GM23248 (cell line): ENCODE measurements around the gene PRR15.

Experiments
- EZH2 ChIP-seq: fragments of 200-600 bp; sonication (generic); IDR thresholded peaks from 2 replicates; pipeline ENCODE4 v1.6.1; 2018; ENCODE audit warnings: antibody characterized with exemption, mild to moderate bottlenecking; ENCODE audit not compliant: insufficient read depth, poor library complexity, severe bottlenecking
- EZH2phosphoT487 ChIP-seq: fragments of 200-600 bp; sonication (generic); IDR thresholded peaks from 2 replicates; pipeline ENCODE4 v1.6.1; 2018; ENCODE audit warnings: antibody characterized with exemption, moderate library complexity, mild to moderate bottlenecking, low read depth; ENCODE audit not compliant: insufficient read depth

- TF ChIP-seq EZH2 (no peak), EZH2phosphoT487 (no peak)
These were observed 39.9 kb upstream of the PRR15 start for GRCh38 chr7:29523728-29524127.
